Activated CD8-positive, alpha-beta memory T cell treated with anti-CD3 and anti-CD28 coated beads for 24 hours (primary cell): ENCODE results near the gene ASB2.

ENCODE experiments used
- DNase-seq: peaks from one replicate; pipeline ENCODE4 v3.0.0-alpha.2; 2020

Gene ASB2

DNA sequence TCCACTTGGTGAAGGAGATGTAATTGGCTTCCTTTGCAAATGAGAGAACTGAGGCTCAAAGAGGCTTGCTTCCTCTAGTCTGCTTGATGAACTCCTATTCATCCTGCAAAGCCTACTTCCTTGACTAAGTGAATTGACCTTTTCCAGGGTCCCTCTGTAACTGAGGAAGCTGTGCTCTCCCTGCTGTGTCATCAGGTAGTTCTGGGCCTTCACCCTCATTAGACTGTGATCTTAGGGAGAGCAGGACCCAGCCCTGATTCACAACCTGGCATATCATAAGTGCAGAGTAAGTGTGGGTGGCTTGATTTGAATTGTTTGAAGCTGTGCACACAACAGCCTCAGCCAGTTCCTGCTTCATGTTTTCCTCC, 16.3 kb downstream of the ASB2 start:
- DNase-seq, result peak; percentile 80

DNA sequence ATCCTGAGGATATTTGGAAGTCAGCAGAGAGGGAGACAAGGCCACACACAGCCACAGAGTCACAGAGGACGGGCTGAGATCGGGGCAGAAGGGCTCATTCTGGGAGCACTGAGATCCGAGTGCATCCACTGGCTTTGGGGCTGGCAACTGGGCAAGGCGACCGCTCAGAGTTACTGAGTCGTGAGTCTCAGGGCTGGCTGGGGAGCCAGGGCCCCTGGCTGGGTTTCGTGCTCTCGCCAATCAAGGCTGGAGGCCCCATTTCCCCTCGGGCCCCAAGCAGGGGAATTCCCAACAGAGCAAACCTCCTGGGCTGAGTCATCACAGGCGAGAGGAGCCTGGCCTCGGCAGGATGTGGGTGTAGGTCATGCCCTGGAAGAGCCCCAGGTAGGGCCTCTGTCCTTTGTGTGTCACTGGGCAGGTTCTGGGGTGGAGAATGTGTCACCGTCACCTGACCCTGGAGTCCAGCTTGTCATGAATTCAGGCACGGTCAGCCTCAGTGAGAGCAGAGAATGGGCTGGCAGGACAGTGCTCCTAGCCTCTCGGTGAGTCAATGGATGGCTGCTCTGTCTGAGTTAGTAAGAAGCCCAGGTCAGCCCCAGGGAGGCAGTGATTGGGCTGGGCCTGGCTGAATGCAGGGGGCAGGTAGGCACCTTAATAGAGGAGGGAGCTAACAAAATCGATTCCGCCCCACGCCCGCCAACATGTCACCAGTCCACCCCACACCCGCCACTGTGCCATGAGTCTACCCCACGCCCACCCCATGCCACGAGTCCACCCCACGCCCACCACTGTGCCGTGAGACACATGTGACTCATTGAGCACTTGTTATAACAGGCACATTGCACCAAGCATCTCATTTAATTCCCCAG, 16.9 kb downstream of the ASB2 start:
- peak; percentile 94 for DNase-seq

GRCh38 chr14:93958567-93959238, 17.7 kb downstream of the ASB2 start:
- no peak for DNase-seq

DNA sequence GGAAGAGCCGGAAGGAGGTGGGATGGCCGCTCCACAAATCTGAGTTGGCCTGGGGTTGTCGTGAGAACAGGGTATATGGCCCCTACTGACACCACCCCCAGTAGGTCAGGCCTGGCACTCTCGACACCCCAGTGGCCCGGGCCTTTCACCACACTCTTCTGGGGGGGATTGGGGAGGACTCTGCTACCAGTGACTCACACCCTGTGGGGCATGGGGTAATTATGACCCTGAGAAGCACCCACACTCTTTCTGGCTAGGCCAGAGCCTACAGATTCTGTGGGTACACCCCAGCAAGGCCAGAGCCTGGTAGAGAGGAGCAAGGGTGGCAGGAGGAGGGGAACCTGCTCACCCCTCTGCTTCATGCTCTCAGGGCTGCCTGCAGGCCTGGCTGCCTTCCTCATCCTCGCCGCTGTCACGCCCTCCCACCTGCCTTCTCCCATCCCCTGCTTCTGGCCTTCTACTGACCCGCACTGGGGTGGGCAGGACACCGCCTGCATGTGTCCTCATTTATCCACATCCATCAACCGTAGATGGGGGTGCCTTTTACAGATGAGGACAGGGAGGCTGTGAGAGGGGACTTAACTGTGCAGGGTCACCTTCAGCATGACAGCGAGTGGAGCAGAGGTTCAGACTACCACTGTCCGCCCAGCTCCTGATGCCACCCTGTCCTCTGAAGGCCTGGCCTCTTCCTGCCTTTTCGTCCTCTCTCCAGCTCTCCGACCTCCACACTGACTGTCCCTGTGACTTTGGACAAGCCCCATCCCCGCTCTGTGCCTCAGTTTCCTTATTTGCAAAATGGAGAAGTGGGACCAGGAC, 18.4 kb downstream of the ASB2 start:
- peak; percentile 75 for DNase-seq

- peak; percentile 71 for DNase-seq
Observed at GRCh38 chr14:93957333-93957710, 19.0 kb downstream of the ASB2 start.

DNA sequence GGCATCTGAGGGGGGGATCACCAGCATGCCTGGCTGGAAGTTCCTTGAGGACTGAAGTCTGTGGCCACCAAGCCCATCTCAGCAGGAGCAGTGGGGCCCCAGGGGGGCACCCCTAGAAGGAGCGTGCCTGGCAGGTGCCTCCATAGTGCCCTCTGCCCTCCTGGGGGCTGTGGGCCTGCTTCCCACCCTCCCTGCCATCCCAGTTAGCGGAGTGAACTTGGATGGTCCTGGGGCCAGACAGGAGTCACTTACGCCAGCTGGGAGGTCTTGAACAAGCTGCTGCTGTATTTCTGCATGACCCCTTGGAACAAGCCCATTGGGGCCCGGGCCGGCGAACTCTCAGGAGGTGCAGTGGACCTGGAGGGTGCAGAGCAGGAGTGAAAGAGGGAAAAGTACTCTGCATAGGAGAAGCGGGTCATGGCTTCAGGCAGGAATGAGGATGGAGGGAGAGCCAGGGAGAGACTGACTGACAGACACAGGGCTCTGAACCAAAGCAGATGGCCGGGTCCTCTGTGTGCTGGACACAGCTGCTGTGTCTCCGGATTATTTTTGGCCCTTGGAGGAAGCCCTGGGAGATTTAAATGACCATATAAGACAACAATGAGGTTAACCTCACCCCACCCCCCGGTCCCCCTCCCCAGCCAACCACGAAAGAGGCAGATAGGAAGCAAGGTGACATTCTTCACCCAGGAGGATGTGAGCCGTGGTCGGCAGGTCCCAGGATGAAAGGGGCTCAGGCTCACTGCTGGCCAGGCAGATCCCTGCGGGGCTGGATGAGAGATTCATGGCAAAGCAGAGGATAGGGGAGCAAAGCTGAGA, 19.6 kb downstream of the ASB2 start:
- DNase-seq, result peak; percentile 75

GRCh38 chr14:93955850-93956481, 20.4 kb downstream of the ASB2 start:
- no peak for DNase-seq

GRCh38 chr14:93954900-93955849, 21.2 kb downstream of the ASB2 start:
- peak; percentile 82 for DNase-seq

GRCh38 chr14:93954516-93954830, 21.9 kb downstream of the ASB2 start:
- DNase-seq, result no peak

DNA sequence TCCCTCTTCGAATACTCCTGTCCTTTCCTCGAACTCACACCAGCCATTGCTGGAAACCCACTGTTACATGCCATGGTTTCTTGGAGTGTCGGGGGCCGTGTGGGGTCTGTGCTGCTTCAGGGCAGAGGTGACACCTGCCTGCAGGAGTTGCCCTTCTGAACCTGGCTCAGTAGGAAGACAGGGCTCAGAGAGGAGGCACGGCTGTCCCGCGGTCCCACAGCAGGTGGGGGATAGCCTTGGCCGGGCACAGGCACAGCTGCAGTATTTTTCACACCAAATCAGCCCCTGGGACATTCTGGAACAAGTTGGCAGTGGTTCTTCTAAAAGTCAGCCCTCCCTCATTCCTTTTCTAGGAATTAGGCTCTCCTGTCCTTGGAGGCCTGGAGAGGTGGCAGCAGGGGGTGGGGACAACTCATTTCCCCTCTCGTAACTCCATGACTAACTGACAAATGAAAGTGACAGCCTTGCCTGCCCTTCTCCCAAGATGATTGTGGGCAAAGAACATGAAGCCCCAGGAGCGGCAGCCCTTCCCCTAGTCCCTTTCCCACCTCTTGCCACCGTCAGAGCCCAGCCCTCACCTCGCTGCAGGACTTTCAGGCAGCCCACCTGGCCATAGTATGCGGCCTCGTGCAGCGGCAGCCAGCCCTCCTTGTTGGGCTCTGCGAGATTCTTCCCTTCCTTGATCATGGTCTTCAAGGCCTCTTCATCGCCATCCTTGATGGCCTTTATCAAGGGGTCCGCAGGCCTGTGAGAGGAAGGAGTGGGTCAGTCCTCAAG, 22.4 kb downstream of the ASB2 start:
- peak; percentile 67 for DNase-seq

DNA sequence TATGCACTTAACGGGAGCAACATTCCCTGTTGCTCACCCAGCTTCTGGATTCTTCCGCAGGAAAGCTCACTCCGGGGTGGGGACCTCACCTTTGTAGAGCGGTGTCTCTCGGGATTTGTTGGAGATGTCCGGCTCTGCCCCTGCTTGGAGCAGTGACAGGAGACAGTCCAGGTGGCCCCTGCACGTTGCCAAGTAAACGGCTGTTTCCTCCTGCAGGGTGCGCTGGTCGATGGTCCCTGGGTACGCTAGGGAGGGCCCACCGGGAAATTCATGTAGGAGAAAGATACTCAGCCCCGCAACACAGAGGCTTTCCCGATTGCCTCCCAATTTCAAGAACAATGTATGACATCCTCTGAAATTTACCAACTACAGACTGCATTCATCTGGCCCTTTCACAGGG, 23.1 kb downstream of the ASB2 start:
- DNase-seq, result peak; percentile 58

- DNase-seq, result peak; percentile 57
Observed at GRCh38 chr14:93952829-93953228, 23.5 kb downstream of the ASB2 start.

DNA sequence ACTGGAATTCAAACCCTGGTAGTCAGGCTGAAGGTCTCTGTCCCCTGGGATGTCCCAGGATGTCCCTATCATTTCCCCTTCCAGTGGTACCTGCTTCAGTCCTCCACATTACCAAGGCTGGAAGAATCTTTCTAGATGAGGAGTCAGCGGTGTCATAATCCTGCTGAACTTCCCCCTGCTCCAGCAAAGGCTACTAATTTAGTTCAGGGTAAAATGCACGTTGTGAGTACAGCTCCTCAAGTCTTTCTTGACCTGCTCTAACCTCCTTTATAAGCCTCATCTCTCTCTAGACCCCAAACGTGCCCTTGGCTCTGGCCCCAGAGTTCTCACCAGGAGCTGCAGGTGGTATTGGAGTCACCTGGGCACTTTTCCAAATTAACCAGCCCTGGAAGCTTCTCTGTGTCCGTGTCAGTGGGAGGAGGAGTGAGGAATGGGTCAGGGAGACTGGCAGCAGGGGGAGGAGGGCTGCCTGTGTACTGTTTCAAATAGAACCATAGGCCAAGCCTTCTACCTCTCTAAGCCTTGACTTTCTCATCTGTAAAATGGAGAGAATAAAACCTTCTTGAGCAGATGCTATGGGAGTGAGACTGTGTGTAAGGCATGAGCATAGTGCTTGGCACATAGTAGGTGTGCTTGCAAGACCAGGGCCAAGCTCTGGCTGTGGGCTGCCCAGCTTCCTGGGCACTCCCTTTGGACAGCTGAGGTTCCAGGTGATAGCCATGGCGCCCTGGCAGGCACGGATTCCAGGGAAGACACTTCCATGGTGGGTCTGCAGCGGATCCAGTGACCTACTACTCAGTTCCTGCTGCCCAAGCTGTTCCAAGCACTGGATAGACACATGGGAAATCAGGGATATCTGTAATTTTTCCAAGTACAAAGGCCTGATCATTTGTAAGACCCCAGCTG, 24.5 kb downstream of the ASB2 start:
- DNase-seq, result peak; percentile 56

GRCh38 chr14:93950948-93951634, 25.3 kb downstream of the ASB2 start:
- DNase-seq, result no peak

GRCh38 chr14:93949511-93950075, 26.8 kb downstream of the ASB2 start:
- DNase-seq, result no peak

GRCh38 chr14:93947282-93947681, 29.1 kb downstream of the ASB2 start:
- no peak for DNase-seq

DNA sequence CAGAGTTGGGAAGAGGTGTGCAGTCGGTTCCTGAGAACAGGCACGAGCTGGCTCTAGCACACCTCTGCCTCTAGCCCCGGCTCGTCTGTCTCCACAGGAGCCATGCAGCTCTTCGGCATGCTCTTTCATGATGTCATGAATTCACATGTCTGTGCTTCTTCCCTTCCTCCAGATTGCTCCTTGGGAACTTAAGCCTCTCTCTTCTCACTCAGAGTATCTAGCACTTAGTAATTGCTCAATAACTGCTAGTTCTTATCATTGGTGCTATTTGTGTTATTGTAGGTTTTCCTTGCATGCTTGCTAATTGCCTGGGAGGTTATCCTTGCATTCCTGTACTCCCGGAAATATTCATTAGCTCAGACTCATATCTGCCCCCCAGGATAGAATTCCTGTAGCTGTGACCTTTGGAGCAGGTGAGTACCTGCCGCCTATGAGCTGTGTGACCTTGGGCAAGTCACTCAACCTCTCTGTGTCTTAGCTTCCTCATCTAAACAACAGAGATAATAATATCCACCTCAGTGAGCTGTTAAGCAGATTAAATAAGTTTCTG, 29.8 kb downstream of the ASB2 start:
- DNase-seq, result no peak

DNA sequence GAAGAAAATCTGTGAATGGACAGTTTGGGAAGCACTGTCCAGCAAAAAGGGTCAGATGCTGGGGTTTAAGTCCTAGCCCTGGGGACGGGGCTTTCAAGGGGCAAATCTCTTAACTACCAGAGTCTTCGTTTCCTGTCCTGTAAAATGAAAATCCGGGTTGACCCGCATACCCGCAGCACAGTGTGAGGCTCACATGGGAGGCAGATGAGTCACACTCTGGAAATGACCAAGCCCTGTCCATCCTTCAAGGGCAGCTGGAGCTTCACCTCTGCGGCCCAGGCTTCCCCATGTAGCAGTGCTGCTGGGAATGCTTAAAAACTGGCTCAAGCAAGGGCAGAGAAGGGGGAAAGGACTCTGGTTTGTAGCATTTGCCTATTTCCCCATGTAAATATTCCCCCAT, 30.3 kb downstream of the ASB2 start:
- DNase-seq, result no peak
